KOPT-K1 (cell line): ENCODE results near the gene SYNJ2BP.
"Not testable (repeated sequence)": the region's sequence is repeated elsewhere in the genome, so short reads cannot be mapped to it uniquely, and the experiment has no call there.

Source experiments
- H3K27ac ChIP-seq: fragments of 200-600 bp; sonication (generic); 2 replicates; pipeline ENCODE4 v1.5.1; 2016; ENCODE audit warnings: antibody characterized with exemption, mild to moderate bottlenecking, low read depth, low read length; ENCODE audit not compliant: poor library complexity, severe bottlenecking
- H3K36me3 ChIP-seq: fragments of 200-600 bp; sonication (generic); 2 replicates; pipeline ENCODE4 v1.5.1; 2017; ENCODE audit warnings: antibody characterized with exemption, mild to moderate bottlenecking, low read length, moderate library complexity; ENCODE audit not compliant: insufficient read depth
- H3K9me3 ChIP-seq: fragments of 200-600 bp; sonication (generic); 2 replicates; pipeline ENCODE4 v1.5.1; 2017; ENCODE audit warnings: antibody characterized with exemption, low read length, mild to moderate bottlenecking; ENCODE audit not compliant: insufficient read depth, poor library complexity, severe bottlenecking

SYNJ2BP gene, protein sequence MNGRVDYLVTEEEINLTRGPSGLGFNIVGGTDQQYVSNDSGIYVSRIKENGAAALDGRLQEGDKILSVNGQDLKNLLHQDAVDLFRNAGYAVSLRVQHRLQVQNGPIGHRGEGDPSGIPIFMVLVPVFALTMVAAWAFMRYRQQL

DNA sequence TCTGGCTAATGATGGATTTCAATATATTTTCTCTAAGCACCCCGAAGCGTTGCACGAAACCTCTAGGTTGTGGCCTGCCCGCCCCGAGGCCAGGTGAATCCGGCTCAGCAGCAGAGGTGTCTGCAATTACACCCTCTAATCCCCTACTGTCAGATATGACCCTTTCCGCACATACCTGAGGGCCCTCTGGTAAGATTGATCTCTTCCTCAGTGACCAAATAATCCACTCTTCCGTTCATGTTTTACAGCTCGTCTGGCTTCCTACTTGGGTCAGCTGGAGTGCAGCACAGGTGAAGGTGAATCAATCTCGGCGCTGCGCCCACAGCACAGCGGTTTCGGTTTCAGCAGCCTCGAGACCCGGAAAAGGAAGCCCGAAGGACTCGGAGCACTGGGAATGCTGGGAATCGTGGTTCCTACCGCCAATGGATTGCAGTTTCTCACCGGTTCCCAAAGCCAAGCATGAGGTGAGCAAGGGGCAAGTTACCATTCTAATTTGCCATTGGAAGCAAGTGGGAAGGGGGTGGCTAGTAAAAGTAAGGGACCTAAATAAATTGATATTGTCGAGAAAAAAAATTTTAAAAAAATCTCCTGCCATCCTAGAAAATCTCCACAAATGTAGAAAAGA, at the start of gene SYNJ2BP:
Gene SYNJ2BP (minus strand): TSS at position 366 of the 625 bp plus-strand sequence. CDS start 127 bp downstream, at position 239.
- H3K9me3 ChIP-seq: no peaks in the 10 kb centered on the region
- peaks cover 14% of the 10 kb centered on the region for H3K36me3 ChIP-seq
- peak within 1 kb of the TSS; percentile 56 for H3K27ac ChIP-seq

DNA sequence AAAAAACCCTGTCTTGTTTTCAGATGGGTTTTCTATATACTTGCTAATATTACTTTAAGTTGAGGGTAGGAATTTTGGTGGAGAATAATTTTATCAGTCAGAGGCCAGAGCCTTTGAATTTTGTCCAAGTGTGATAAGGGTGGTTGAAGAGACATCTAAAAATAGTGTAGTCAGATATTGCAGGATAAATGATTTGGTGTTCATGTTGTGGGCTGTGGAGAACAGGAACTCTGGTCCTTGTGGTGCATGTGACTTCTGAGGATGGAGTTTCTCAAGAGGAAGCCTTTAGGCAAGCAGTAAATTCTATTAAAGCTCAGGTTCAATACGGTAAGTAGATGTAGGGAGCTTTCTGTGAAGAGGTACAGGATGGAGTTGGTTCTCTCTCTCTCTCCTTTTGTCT, 37.8 kb upstream of the SYNJ2BP start:
- no peak overlapping the region for H3K27ac ChIP-seq
- H3K9me3 ChIP-seq: no peaks in the 10 kb centered on the region

DNA sequence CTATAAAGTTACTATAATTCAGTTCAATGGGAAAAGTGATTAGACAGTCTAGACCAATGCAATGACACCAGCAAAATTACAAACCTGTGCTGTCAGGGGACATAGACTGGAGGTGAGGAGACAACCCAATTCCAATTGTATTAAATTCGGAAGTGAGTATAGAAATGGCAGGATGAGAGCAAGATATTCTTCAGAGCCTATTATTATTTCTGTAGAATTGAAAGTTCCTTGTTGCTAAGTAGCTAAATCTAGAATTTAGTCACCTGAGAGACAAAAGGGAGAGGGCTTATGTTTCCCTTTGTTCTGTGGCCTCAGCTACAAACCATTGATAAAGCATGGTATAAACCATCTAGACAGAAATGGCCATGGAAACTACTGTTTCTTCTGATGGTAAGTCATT, 35.0 kb upstream of the SYNJ2BP start, which contains the start of gene ADAM21:
Gene ADAM21 (plus strand): TSS at position 301 of the 400 bp plus-strand sequence. CDS start 5,326 bp downstream, outside the sequence.
- no peaks in the 10 kb centered on the region for H3K36me3 ChIP-seq
- H3K27ac ChIP-seq: no peak within 1 kb of the TSS
- no peaks in the 10 kb centered on the region for H3K9me3 ChIP-seq

More for the DNA sequence above, 37.8 kb upstream of the SYNJ2BP start:
- no peaks in the 10 kb centered on the region for H3K36me3 ChIP-seq

DNA sequence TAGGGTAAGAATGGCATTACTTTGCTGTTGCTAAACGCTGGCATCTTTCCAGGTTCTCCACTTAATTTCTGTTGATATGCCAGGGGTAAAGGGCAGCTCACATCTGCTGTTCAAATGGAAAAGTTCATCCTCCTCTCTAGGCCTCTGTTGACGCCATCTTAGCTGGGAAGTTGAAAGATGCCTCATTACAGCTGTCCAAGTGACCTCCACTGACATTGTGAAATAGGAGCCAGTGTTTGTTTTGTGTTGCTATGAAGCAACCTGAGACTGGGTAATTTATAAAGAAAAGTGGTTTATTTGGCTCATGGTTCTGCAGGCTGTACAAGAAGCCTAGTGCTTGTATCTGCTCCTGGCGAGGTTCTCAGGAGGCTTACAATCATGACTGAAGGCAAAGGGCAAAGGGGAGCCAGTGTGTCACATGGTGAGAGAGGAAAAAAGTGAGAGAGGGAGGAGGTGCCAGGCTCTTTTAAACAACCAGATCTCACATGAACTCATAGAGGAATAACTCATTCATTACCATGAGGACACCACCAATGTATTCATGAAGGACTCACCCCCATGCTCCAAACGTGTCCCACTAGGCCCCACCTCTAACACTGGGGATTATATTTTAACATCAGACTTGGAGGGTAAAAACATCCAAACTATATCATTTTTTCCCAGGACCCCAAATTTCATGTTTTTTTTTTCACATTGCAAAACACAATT, 31.9 kb upstream of the SYNJ2BP start:
- Histone ChIP-seq H3K27ac (no peak overlapping the region), H3K9me3 (peaks cover 19% of the 10 kb centered on the region), H3K36me3 (no peaks in the 10 kb centered on the region)

DNA sequence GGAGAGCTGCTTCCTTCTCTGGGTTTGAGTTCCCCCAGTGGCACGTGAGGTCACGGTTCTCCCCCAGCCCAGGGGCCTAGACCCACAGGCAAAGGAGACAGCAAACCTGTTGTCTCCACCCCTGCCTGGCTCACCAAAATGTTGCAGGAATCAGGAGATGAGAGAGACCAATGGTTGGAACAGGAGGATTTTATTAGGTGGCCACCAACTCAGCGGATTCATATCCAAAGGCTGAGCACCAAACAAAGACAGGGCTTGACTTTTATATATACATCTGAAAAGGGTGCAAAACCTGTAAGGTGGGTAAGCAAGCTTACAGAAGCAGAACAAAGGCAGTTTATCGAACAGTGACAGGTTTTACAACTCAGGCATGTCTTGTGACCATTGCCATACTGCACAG, 25.9 kb upstream of the SYNJ2BP start:
- Histone ChIP-seq H3K27ac (no peak overlapping the region), H3K9me3 (peaks cover 59% of the 10 kb centered on the region), H3K36me3 (no peaks in the 10 kb centered on the region)

DNA sequence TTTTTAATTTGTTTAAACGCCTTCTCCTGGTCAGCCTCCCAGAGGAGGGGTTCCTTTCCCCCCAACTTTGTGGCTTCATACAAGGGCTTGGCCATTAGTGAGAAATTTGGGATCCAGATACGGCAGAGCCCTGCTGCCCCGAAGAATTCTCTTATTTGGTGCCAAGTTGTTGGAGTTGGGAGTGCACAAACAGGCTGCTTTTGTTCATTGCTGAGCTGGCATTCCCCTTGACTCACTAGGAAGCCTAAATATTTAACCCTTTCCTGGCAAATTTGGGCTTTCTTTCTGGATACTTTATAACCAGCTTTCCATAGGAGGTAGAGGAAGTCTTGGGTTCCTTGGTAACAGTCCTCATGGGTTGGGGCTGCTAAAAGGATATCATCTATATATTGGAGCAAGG, 24.8 kb upstream of the SYNJ2BP start:
- Histone ChIP-seq H3K36me3 (no peaks in the 10 kb centered on the region), H3K9me3 (peaks cover 68% of the 10 kb centered on the region), H3K27ac (no peak overlapping the region)

DNA sequence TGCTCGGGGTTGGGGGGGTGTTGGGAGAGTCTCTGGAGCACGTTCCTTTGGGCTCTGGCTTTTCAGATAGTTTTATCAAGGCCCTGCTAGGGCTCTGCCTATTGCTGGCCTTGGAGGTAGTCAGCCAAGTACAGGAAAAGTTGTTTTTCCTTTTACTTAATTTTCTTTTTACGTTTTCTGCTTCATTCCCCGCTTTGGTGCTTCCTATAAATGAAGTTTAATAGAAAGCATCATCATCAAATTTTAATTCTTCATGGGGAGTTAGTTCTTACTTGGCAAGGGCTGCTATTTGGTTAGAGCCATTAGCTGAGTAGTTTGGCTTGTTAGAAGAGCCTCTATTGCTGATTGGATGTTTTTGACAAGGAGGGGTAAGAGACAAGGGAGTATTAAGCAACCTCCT, 20.0 kb upstream of the SYNJ2BP start:
- Histone ChIP-seq H3K27ac (no peak overlapping the region), H3K36me3 (no peaks in the 10 kb centered on the region), H3K9me3 (peaks cover 64% of the 10 kb centered on the region)

DNA sequence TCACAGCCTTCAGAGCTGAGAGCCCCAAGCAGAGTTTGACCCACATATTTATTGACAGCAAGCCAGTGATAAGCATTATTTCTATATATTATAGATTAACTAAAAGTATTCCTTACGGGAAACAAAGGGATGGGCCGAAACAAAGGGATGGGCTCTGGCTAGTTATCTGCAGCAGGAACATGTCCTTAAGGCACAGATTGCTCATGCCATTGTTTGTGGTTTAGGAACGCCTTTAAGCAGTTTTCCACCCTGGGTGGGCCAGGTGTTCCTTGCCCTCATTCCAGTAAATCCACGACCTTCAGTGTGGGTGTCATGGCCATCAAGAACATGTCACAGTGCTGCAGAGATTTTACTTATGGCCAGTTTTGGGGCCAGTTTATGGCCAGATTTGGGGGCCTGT, 9.7 kb upstream of the SYNJ2BP start:
- H3K9me3 ChIP-seq, H3K27ac ChIP-seq, H3K36me3 ChIP-seq: not testable (repeated sequence)

DNA sequence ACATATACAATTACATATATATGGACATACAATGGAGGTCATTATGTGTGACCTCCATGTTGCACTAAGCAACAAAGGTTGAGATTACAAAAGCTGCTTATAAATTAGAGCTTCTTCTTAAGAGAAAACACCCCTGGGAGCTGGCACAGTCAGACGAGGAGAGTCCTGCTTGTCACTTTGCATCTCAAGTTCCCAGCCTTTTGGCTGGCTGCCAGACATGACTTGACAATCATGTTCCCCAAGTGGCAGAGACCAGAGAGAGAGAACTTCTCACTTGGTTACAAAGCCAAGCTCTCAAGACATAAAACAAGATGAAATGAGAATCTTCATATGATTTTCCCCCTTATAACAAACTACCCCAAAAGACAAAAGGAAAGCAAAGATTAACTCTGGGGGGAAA, 8.5 kb upstream of the SYNJ2BP start:
- Histone ChIP-seq H3K27ac (no peak overlapping the region), H3K36me3 (no peaks in the 10 kb centered on the region), H3K9me3 (no peaks in the 10 kb centered on the region)

DNA sequence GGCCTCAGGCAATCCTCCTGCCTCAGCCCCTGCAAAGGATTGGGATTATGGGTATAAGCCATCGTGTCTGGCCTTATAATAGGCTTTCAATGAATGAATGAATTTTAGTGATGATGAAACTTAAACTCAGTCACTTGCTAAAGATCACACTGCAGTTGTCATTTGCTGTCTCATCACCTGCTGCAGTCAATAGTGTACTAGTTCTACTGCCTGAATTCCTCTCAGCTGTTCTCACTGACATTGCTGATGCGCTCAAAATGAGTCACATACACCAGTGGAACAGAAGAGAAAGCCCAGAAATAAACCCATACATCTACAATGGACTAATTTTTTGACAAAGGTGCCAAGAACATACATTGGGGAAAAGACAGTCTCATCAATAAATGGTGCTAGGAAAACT, 5.6 kb upstream of the SYNJ2BP start:
- Histone ChIP-seq H3K9me3 (no peaks in the 10 kb centered on the region), H3K27ac (no peak overlapping the region), H3K36me3 (no peaks in the 10 kb centered on the region)

DNA sequence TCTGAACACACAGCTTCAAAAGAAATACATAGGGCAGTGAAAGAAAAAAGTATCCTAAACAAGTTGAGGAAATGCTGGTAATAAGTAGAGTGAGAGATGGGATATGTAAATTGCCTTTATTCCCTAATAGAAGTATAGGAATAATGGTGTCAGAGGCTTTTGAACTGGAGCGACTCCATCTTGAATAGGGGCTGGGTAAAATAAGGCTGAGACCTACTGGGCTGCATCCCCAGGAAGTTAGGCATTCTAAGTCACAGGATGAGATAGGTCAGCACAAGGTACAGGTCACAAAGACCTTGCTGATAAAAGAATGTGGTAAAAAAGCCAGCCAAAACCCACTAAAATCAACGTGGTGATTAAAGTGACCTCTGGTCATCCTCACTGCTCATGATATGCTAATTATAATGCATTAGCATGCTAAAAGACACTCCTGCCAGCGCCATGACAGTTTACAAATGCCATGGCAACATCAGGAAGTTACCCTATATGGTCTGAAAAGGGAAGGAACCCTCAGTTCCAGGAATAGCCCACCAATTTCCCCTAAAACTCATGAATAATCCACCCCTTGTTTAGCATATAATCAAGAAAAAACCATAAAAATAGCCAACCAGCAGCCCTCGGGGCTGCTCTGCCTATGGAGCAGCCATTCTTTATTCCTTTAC, 2.5 kb upstream of the SYNJ2BP start:
- H3K36me3 ChIP-seq, H3K27ac ChIP-seq, H3K9me3 ChIP-seq: not testable (repeated sequence)

DNA sequence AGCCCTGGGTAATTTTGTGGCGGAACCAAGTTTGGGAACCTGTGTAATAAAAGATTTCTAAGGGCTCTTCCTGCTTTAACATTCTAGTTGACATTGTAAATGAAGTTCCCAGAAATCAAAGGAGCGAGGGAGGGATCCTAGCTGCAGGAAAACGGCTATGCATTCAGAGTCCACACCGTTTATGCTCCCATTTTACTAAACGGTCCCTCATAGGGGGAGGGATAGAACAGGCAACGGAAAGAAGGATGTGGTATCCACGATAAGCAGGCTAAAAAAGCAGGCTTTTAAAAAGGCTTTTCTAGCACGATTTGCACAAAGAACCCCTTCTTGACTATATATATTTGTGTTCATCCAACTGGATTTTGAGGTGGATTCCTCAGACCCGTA, 559 bp downstream of the SYNJ2BP start:
- H3K27ac ChIP-seq: peak overlapping the region; percentile 56
- H3K9me3 ChIP-seq: no peaks in the 10 kb centered on the region
- peaks cover 19% of the 10 kb centered on the region for H3K36me3 ChIP-seq

DNA sequence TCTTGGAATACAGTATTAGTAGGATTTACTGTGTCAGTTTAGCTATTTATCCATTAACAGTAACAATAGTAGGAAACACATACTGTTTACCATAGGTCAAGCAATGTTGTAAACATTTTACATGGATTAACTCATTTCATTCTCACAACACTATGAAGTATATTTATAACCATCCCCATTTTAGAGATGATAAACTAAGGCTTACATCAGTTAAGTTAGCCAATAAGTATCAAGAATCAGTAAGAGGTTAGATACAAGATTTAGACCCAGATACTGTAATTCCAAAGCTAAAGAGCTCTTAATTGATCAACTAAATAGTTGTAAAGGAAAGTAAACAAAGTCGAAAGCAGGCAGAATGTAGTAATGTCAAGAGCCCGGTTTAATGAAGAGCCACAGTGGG, 1.1 kb downstream of the SYNJ2BP start:
- H3K27ac ChIP-seq: no peak overlapping the region
- peaks cover 21% of the 10 kb centered on the region for H3K36me3 ChIP-seq
- H3K9me3 ChIP-seq: no peaks in the 10 kb centered on the region

DNA sequence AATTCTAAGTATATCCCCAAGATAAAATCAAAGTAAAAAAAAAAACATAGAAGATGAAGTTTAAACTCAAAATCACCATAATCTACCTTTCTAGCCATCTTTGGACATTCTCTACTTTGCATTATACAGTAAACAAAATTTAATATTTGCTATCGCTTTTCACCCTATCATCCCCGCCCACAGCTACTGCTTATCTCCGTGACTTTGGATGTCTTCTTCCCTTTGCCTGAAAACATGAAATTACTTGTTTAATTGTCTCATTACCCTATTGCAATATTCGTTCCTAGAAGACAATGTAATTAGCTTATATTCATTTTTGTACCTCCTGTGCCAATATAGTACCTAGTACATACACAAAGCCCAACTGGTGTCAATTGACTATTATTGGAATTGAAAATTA, 9.3 kb downstream of the SYNJ2BP start:
- Histone ChIP-seq H3K36me3 (peaks cover 20% of the 10 kb centered on the region), H3K9me3 (peaks cover 10% of the 10 kb centered on the region)

DNA sequence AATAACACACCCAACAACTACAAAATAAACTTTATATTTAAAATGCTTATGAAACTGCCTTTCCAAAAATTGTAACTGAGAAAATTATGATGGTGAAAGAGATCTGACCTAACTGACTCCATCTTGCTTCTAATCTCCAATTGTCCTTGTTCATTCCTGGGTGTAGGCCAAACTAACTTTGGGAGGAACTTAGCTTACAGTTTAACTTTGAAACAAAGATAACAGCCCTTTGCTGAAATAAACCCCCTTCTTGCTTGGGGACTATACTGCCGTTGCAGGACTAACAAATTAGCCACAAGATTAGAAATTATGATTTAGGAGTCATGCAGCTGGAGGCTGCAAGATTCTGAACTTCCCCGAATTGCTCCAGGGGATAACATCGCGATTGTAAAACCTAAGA, 10.7 kb downstream of the SYNJ2BP start:
- peaks cover 17% of the 10 kb centered on the region for H3K36me3 ChIP-seq
- not testable (repeated sequence) for H3K27ac ChIP-seq
- peaks cover 10% of the 10 kb centered on the region for H3K9me3 ChIP-seq

More for the DNA sequence above, 9.3 kb downstream of the SYNJ2BP start:
- no peak overlapping the region for H3K27ac ChIP-seq
